ENCODE measurements around the gene KCNQ1OT1.

KCNQ1OT1 gene

GRCh38 chr11:2652333-2653197, 47.2 kb downstream of the KCNQ1OT1 start:
- Histone ChIP-seq H3K27me3 (ENCODE audit: control insufficient read depth, insufficient read depth, low read length) (peaks cover 48% of the 10 kb centered on the region), H3K9me3 (ENCODE audit: control insufficient read depth, insufficient read depth, low read depth, low read length) (peaks cover 93% of the 10 kb centered on the region), H3K36me3 (ENCODE audit: control insufficient read depth, insufficient read depth, low read length) (no peaks in the 10 kb centered on the region)

GRCh38 chr11:2651826-2652271, 47.9 kb downstream of the KCNQ1OT1 start:
- H3K27me3 ChIP-seq (ENCODE audit: control insufficient read depth, insufficient read depth, low read length): peaks cover 43% of the 10 kb centered on the region; the same call in 1 of the 2 replicates
- H3K9me3 ChIP-seq (ENCODE audit: control insufficient read depth, insufficient read depth, low read depth, low read length): peaks cover 94% of the 10 kb centered on the region
- H3K36me3 ChIP-seq (ENCODE audit: control insufficient read depth, insufficient read depth, low read length): no peaks in the 10 kb centered on the region
- no peak overlapping the region for H3K4me3 ChIP-seq (ENCODE audit: low read depth, low read length)
- H3K9ac ChIP-seq (ENCODE audit: low read length): no peak overlapping the region
- no peaks in the 10 kb centered on the region for H3K4me1 ChIP-seq (ENCODE audit: control insufficient read depth, insufficient read depth, low read length)
- no peak overlapping the region for H3K27ac ChIP-seq (ENCODE audit: low read depth, low read length)

More at GRCh38 chr11:2652333-2653197, 47.2 kb downstream of the KCNQ1OT1 start:
- no peak overlapping the region for H3K4me3 ChIP-seq (ENCODE audit: low read depth, low read length)
- no peaks in the 10 kb centered on the region for H3K4me1 ChIP-seq (ENCODE audit: control insufficient read depth, insufficient read depth, low read length)
- no peak overlapping the region for H3K9ac ChIP-seq (ENCODE audit: low read length)
- no peak overlapping the region for H3K27ac ChIP-seq (ENCODE audit: low read depth, low read length)

GRCh38 chr11:2651054-2651617, 48.7 kb downstream of the KCNQ1OT1 start:
- H3K27me3 ChIP-seq (ENCODE audit: control insufficient read depth, insufficient read depth, low read length): peaks cover 43% of the 10 kb centered on the region; the same call in 1 of the 2 replicates
- H3K9me3 ChIP-seq (ENCODE audit: control insufficient read depth, insufficient read depth, low read depth, low read length): peaks cover 95% of the 10 kb centered on the region

GRCh38 chr11:2650343-2650867, 49.4 kb downstream of the KCNQ1OT1 start:
- H3K9ac ChIP-seq (ENCODE audit: low read length): no peak overlapping the region
- peaks cover 95% of the 10 kb centered on the region for H3K9me3 ChIP-seq (ENCODE audit: control insufficient read depth, insufficient read depth, low read depth, low read length)
- H3K4me3 ChIP-seq (ENCODE audit: low read depth, low read length): no peak overlapping the region
- H3K27me3 ChIP-seq (ENCODE audit: control insufficient read depth, insufficient read depth, low read length): peaks cover 45% of the 10 kb centered on the region; the same call in 1 of the 2 replicates
- H3K36me3 ChIP-seq (ENCODE audit: control insufficient read depth, insufficient read depth, low read length): no peaks in the 10 kb centered on the region
- no peaks in the 10 kb centered on the region for H3K4me1 ChIP-seq (ENCODE audit: control insufficient read depth, insufficient read depth, low read length)
- H3K27ac ChIP-seq (ENCODE audit: low read depth, low read length): no peak overlapping the region

More at GRCh38 chr11:2651054-2651617, 48.7 kb downstream of the KCNQ1OT1 start:
- no peak overlapping the region for H3K4me3 ChIP-seq (ENCODE audit: low read depth, low read length)
- no peaks in the 10 kb centered on the region for H3K4me1 ChIP-seq (ENCODE audit: control insufficient read depth, insufficient read depth, low read length)
- no peak overlapping the region for H3K27ac ChIP-seq (ENCODE audit: low read depth, low read length)
- H3K9ac ChIP-seq (ENCODE audit: low read length): no peak overlapping the region
- H3K36me3 ChIP-seq (ENCODE audit: control insufficient read depth, insufficient read depth, low read length): no peaks in the 10 kb centered on the region

GRCh38 chr11:2649848-2650247, 49.9 kb downstream of the KCNQ1OT1 start:
- H3K4me1 ChIP-seq (ENCODE audit: control insufficient read depth, insufficient read depth, low read length): no peaks in the 10 kb centered on the region
- no peak overlapping the region for H3K27ac ChIP-seq (ENCODE audit: low read depth, low read length)
- H3K36me3 ChIP-seq (ENCODE audit: control insufficient read depth, insufficient read depth, low read length): no peaks in the 10 kb centered on the region
- peaks cover 95% of the 10 kb centered on the region for H3K9me3 ChIP-seq (ENCODE audit: control insufficient read depth, insufficient read depth, low read depth, low read length)
- no peak overlapping the region for H3K4me3 ChIP-seq (ENCODE audit: low read depth, low read length)
- H3K9ac ChIP-seq (ENCODE audit: low read length): no peak overlapping the region
- peaks cover 44% of the 10 kb centered on the region; the same call in 1 of the 2 replicates for H3K27me3 ChIP-seq (ENCODE audit: control insufficient read depth, insufficient read depth, low read length)

GRCh38 chr11:2649400-2649799, 50.4 kb downstream of the KCNQ1OT1 start:
- H3K27me3 ChIP-seq (ENCODE audit: control insufficient read depth, insufficient read depth, low read length): peaks cover 49% of the 10 kb centered on the region; the same call in 1 of the 2 replicates
- peaks cover 95% of the 10 kb centered on the region for H3K9me3 ChIP-seq (ENCODE audit: control insufficient read depth, insufficient read depth, low read depth, low read length)

GRCh38 chr11:2647953-2648352, 51.8 kb downstream of the KCNQ1OT1 start:
- no peak overlapping the region for H3K27ac ChIP-seq (ENCODE audit: low read depth, low read length)
- no peaks in the 10 kb centered on the region for H3K36me3 ChIP-seq (ENCODE audit: control insufficient read depth, insufficient read depth, low read length)
- H3K9me3 ChIP-seq (ENCODE audit: control insufficient read depth, insufficient read depth, low read depth, low read length): peaks cover 94% of the 10 kb centered on the region
- no peak overlapping the region for H3K4me3 ChIP-seq (ENCODE audit: low read depth, low read length)
- no peak overlapping the region for H3K9ac ChIP-seq (ENCODE audit: low read length)
- H3K27me3 ChIP-seq (ENCODE audit: control insufficient read depth, insufficient read depth, low read length): peaks cover 46% of the 10 kb centered on the region; the same call in 1 of the 2 replicates
- H3K4me1 ChIP-seq (ENCODE audit: control insufficient read depth, insufficient read depth, low read length): no peaks in the 10 kb centered on the region

More at GRCh38 chr11:2649400-2649799, 50.4 kb downstream of the KCNQ1OT1 start:
- no peak overlapping the region for H3K4me3 ChIP-seq (ENCODE audit: low read depth, low read length)
- H3K9ac ChIP-seq (ENCODE audit: low read length): no peak overlapping the region
- no peak overlapping the region for H3K27ac ChIP-seq (ENCODE audit: low read depth, low read length)
- no peaks in the 10 kb centered on the region for H3K4me1 ChIP-seq (ENCODE audit: control insufficient read depth, insufficient read depth, low read length)
- no peaks in the 10 kb centered on the region for H3K36me3 ChIP-seq (ENCODE audit: control insufficient read depth, insufficient read depth, low read length)

- H3K9me3 ChIP-seq (ENCODE audit: control insufficient read depth, insufficient read depth, low read depth, low read length): peaks cover 92% of the 10 kb centered on the region
- no peaks in the 10 kb centered on the region for H3K36me3 ChIP-seq (ENCODE audit: control insufficient read depth, insufficient read depth, low read length)
Measured at GRCh38 chr11:2647167-2647566, 52.6 kb downstream of the KCNQ1OT1 start.

GRCh38 chr11:2645779-2646118, 54.0 kb downstream of the KCNQ1OT1 start:
- H3K9ac ChIP-seq (ENCODE audit: low read length): no peak overlapping the region
- peaks cover 30% of the 10 kb centered on the region; the same call in 1 of the 2 replicates for H3K27me3 ChIP-seq (ENCODE audit: control insufficient read depth, insufficient read depth, low read length)
- peaks cover 93% of the 10 kb centered on the region for H3K9me3 ChIP-seq (ENCODE audit: control insufficient read depth, insufficient read depth, low read depth, low read length)
- no peak overlapping the region for H3K4me3 ChIP-seq (ENCODE audit: low read depth, low read length)
- no peaks in the 10 kb centered on the region for H3K36me3 ChIP-seq (ENCODE audit: control insufficient read depth, insufficient read depth, low read length)
- no peaks in the 10 kb centered on the region for H3K4me1 ChIP-seq (ENCODE audit: control insufficient read depth, insufficient read depth, low read length)
- H3K27ac ChIP-seq (ENCODE audit: low read depth, low read length): no peak overlapping the region

More at GRCh38 chr11:2647167-2647566, 52.6 kb downstream of the KCNQ1OT1 start:
- H3K9ac ChIP-seq (ENCODE audit: low read length): no peak overlapping the region
- H3K27ac ChIP-seq (ENCODE audit: low read depth, low read length): no peak overlapping the region
- H3K4me3 ChIP-seq (ENCODE audit: low read depth, low read length): no peak overlapping the region
- H3K4me1 ChIP-seq (ENCODE audit: control insufficient read depth, insufficient read depth, low read length): no peaks in the 10 kb centered on the region
- peaks cover 40% of the 10 kb centered on the region; the same call in 1 of the 2 replicates for H3K27me3 ChIP-seq (ENCODE audit: control insufficient read depth, insufficient read depth, low read length)

GRCh38 chr11:2644844-2645778, 54.7 kb downstream of the KCNQ1OT1 start:
- Histone ChIP-seq H3K4me3 (ENCODE audit: low read depth, low read length) (no peak overlapping the region), H3K9me3 (ENCODE audit: control insufficient read depth, insufficient read depth, low read depth, low read length) (peaks cover 93% of the 10 kb centered on the region), H3K4me1 (ENCODE audit: control insufficient read depth, insufficient read depth, low read length) (no peaks in the 10 kb centered on the region), H3K27ac (ENCODE audit: low read depth, low read length) (no peak overlapping the region), H3K9ac (ENCODE audit: low read length) (no peak overlapping the region), H3K27me3 (ENCODE audit: control insufficient read depth, insufficient read depth, low read length) (peaks cover 24% of the 10 kb centered on the region; the same call in 1 of the 2 replicates), H3K36me3 (ENCODE audit: control insufficient read depth, insufficient read depth, low read length) (no peaks in the 10 kb centered on the region)
